Endothelial cell of umbilical vein (primary cell): ENCODE data around the gene SLC17A2. TPM values are rescaled to one million over a fixed set of nuclear protein-coding genes. Genes with fewer than 3 reads are reported as not detected.

Source experiments
- BruUV-seq: library from RNA; stranded (reverse); fragments of 400-500 nt; replicated peaks from 2 replicates; lab custom pipeline; 2021; lab: Mats Ljungman, UMichigan
- CTCF ChIA-PET: fragments of 300-600, 350-600 bp; sonication (Branson Sonifier 250); formaldehyde crosslinking; loops from one replicate; lab custom pipeline; 2021; ENCODE audit warnings: antibody characterized with exemption, inconsistent platforms; lab: Charles Lee
- POLR2A ChIA-PET: fragments of 300-600, 350-600 bp; sonication (Branson Sonifier 250); formaldehyde crosslinking; loops from one replicate; lab custom pipeline; 2021; ENCODE audit warnings: antibody characterized with exemption, inconsistent platforms; lab: Charles Lee
- DNase-seq: peaks from one replicate; pipeline ENCODE4 v3.0.0-alpha.2; 2011; ENCODE audit warnings: low read depth, low spot score
- FAIRE-seq: peaks from 2 replicates; lab custom pipeline; 2011; peaks lifted over from hg19 to GRCh38; lab: Jason Lieb, UNC
- H2AFZ ChIP-seq: 2 replicates; pipeline ENCODE4 v1.6.0; 2012; ENCODE audit warnings: low read depth, low read length, control low read depth, inconsistent platforms
- H3K27ac ChIP-seq: 2 replicates; pipeline ENCODE4 v1.5.1; 2011; ENCODE audit warnings: low read depth, mild to moderate bottlenecking, control low read depth, low read length, moderate library complexity; ENCODE audit not compliant: insufficient read depth
- H3K27me3 ChIP-seq, 2 experiments: 2 replicates each; pipeline versions ENCODE4 v1.6.0 to v1.6.1; 2011; ENCODE audit warnings: low read length in 2 of 2, mixed read lengths in 1 of 2; ENCODE audit not compliant: control insufficient read depth in 2 of 2, insufficient read depth in 2 of 2
- H3K36me3 ChIP-seq, 2 experiments: 2 replicates in 1 of 2; 3 replicates in 1 of 2; pipeline ENCODE4 v1.5.1; 2011; ENCODE audit warnings: low read length in 2 of 2, mild to moderate bottlenecking in 1 of 2, moderate library complexity in 1 of 2; ENCODE audit not compliant: control insufficient read depth in 2 of 2, insufficient read depth in 2 of 2; ENCODE audit errors: extremely low read depth in 1 of 2
- H3K4me1 ChIP-seq: 3 replicates; pipeline ENCODE4 v1.5.1; 2011; ENCODE audit warnings: mild to moderate bottlenecking, low read length; ENCODE audit not compliant: control insufficient read depth, insufficient read depth; ENCODE audit errors: extremely low read depth
- H3K4me2 ChIP-seq: 2 replicates; pipeline ENCODE4 v1.6.1; 2011; ENCODE audit warnings: low read length, control low read depth, mixed read lengths; ENCODE audit not compliant: insufficient read depth
- H3K4me3 ChIP-seq, 3 experiments: fragments of 200-600 bp in 1 of 3; sonication (generic), shearing (Covaris generic) in 1 of 3; replicated peaks in 1 of 3; 2 replicates each; pipeline ENCODE4 v1.5.1; 2011 to 2016; ENCODE audit warnings: control low read depth in 3 of 3, low read length in 3 of 3, mild to moderate bottlenecking in 2 of 3, inconsistent platforms in 1 of 3, low read depth in 1 of 3, moderate library complexity in 1 of 3; ENCODE audit not compliant: insufficient read depth in 1 of 3
- H3K79me2 ChIP-seq: 2 replicates; pipeline ENCODE4 v1.6.0; 2012; ENCODE audit warnings: low read length, inconsistent platforms; ENCODE audit not compliant: control insufficient read depth, insufficient read depth
- H3K9ac ChIP-seq: replicated peaks from 2 replicates; pipeline ENCODE3; 2011; ENCODE audit warnings: low read length, control low read depth; ENCODE audit not compliant: insufficient read depth; ENCODE audit errors: extremely low read depth
- H3K9me1 ChIP-seq: replicated peaks from 3 replicates; pipeline ENCODE4 v1.6.0; 2011; ENCODE audit warnings: mild to moderate bottlenecking, low read length; ENCODE audit not compliant: control insufficient read depth, insufficient read depth; ENCODE audit errors: extremely low read depth
- H3K9me3 ChIP-seq: replicated peaks from 2 replicates; pipeline ENCODE4 v1.5.1; 2012; ENCODE audit warnings: low read length, inconsistent platforms; ENCODE audit not compliant: control insufficient read depth, insufficient read depth
- H4K20me1 ChIP-seq: replicated peaks from 2 replicates; pipeline ENCODE3; 2011; ENCODE audit warnings: mild to moderate bottlenecking, low read length; ENCODE audit not compliant: control insufficient read depth, insufficient read depth; ENCODE audit errors: extremely low read depth
- CTCF ChIP-seq, 2 donors: IDR thresholded peaks; 1 replicate in 1 of 2; 2 replicates in 1 of 2; pipeline ENCODE4 v1.5.1; 2011; ENCODE audit warnings: low read length in 2 of 2, mild to moderate bottlenecking in 2 of 2, moderate library complexity in 2 of 2, control low read depth in 1 of 2, inconsistent platforms in 1 of 2, low read depth in 1 of 2; ENCODE audit not compliant: insufficient read depth in 1 of 2; ENCODE audit errors: extremely low read depth in 1 of 2
- EZH2 ChIP-seq: IDR thresholded peaks from 2 replicates; pipeline ENCODE4 v1.6.1; 2012; ENCODE audit warnings: borderline replicate concordance, low read depth, mild to moderate bottlenecking, moderate library complexity, low read length, inconsistent platforms; ENCODE audit not compliant: severe bottlenecking
- FOS ChIP-seq: IDR thresholded peaks from 2 replicates; pipeline ENCODE4 v1.6.1; 2011; ENCODE audit warnings: mild to moderate bottlenecking, low read length, moderate library complexity, borderline replicate concordance; ENCODE audit not compliant: insufficient read depth
- GATA2 ChIP-seq: IDR thresholded peaks from 2 replicates; pipeline ENCODE4 v1.7.0; 2011; ENCODE audit warnings: low read depth, mild to moderate bottlenecking, moderate library complexity, mixed read lengths, low read length; ENCODE audit not compliant: insufficient read length, insufficient read depth
- JUN ChIP-seq: IDR thresholded peaks from 2 replicates; pipeline ENCODE4 v1.6.1; 2011; ENCODE audit warnings: borderline replicate concordance, low read depth; ENCODE audit not compliant: insufficient read length, insufficient read depth
- POLR2A ChIP-seq: IDR thresholded peaks from 2 replicates; pipeline ENCODE4 v1.6.1; 2012; ENCODE audit warnings: low read depth, mild to moderate bottlenecking, control low read depth, low read length
- dilution Hi-C: fragments of 300-500 bp; cut with MboI; formaldehyde crosslinking; loops from one replicate; pipeline ENCODE4 v1.15.0; 2019; ENCODE audit warnings: low sequenced_read_pairs; ENCODE audit not compliant: extremely low pct_ligation_motif_present
- intact Hi-C: fragments of 100-400 bp; cut with micrococcal nuclease; formaldehyde crosslinking; loops from one replicate; pipeline ENCODE4 v1.10.0; 2022
- polyA plus RNA-seq, 4 experiments: library from polyadenylated mRNA; depleted of rRNA in 3 of 4; stranded (reverse) in 3 of 4; unstranded in 1 of 4; fragments of >200 nt; gene quantifications; 2 replicates each; pipeline versions ENCODE4 v1.2.1 to v1.2.3, GENCODE V29; 2011 to 2012; ENCODE audit warnings: missing spikeins in 1 of 4
- total RNA-seq: library from RNA; stranded (reverse); gene quantifications from 2 replicates; pipeline ENCODE4 v1.2.3, GENCODE V29; 2021

The SLC17A2 gene
- total and polyA plus RNA-seq, 2 donors (not counting 3 experiments of a cell fraction or from before 2014, with no cell fraction given), result not detected

- H3K79me2 ChIP-seq, result no peaks in the 10 kb centered on the region
- no peaks in the 10 kb centered on the region for H3K4me1 ChIP-seq
- dilution Hi-C loops (no loop called here), intact Hi-C loops (loop anchor here (1.0 to 5.0 kb wide), 5 partner anchors 102 to 667 kb away; no protein-coding TSS in a partner anchor)
- no peaks in the 10 kb centered on the region for H3K9me1 ChIP-seq
- no peaks in the 10 kb centered on the region for H3K36me3 ChIP-seq
- TF ChIP-seq GATA2 (no peak), JUN (no peak), CTCF (IDR thresholded peaks at IDR 0.05; ENCODE audit: extremely low read depth in 1 of 2, insufficient read depth in 1 of 2, low read depth in 1 of 2, low read length in 2 of 2) (peak; percentile 16 to 17), POLR2A (no peak), EZH2 (no peak), FOS (no peak)
- no peaks in the 10 kb centered on the region for H3K9me3 ChIP-seq
- H3K9ac ChIP-seq, result no peak overlapping the region
- H3K27me3 ChIP-seq, result peaks cover 0 to 1% of the 10 kb centered on the region in 2 experiments
- ChIA-PET CTCF (interaction anchor here (0.6 to 4.7 kb wide), 17 partner anchors 8 to 666 kb away, joined by 3 to 83 read pairs (median 4); no protein-coding TSS in a partner anchor), POLR2A (no interaction called here)
- FAIRE-seq (no peak), DNase-seq (peak; percentile 73)
- no peaks in the 10 kb centered on the region for H4K20me1 ChIP-seq
- H3K27ac ChIP-seq, result no peak overlapping the region
- no peak overlapping the region for H3K4me3 ChIP-seq
- no peak overlapping the region for H2AFZ ChIP-seq
- no peak overlapping the region for H3K4me2 ChIP-seq
- BruUV-seq, result no TSS peak
Observed at GRCh38 chr6:25889877-25890853, 40.3 kb downstream of the SLC17A2 start.
